Stimulated activated CD8-positive, alpha-beta memory T cell treated with anti-CD3 and anti-CD28 coated beads, Interleukin-7, amount 100 ng/mL, for 4 hours (primary cell): ENCODE measurements around the gene EPHA2.

Experiments
- DNase-seq, 2 donors: peaks; one replicate each; pipeline ENCODE4 v3.0.0-alpha.2; 2020; ENCODE audit warnings: low read depth in 2 of 2

EPHA2 gene

GRCh38 chr1:16092097-16092922, 63.6 kb downstream of the EPHA2 start:
- no peak for DNase-seq

GRCh38 chr1:16091296-16091695, 64.6 kb downstream of the EPHA2 start:
- no peak for DNase-seq

GRCh38 chr1:16090076-16090826, 65.6 kb downstream of the EPHA2 start:
- DNase-seq: no peak

GRCh38 chr1:16088996-16089395, 66.9 kb downstream of the EPHA2 start:
- no peak for DNase-seq

- DNase-seq: no peak
These were observed 67.4 kb downstream of the EPHA2 start for GRCh38 chr1:16088351-16088911.

GRCh38 chr1:16087733-16088132, 68.1 kb downstream of the EPHA2 start:
- DNase-seq: no peak

GRCh38 chr1:16085522-16085921, 70.3 kb downstream of the EPHA2 start:
- no peak for DNase-seq

GRCh38 chr1:16083486-16083885, 72.4 kb downstream of the EPHA2 start:
- DNase-seq: no peak

- peak in 1 of 2 donors; percentile 14 for DNase-seq
These were observed 73.4 kb downstream of the EPHA2 start for GRCh38 chr1:16082283-16083038.

GRCh38 chr1:16081636-16082035, 74.2 kb downstream of the EPHA2 start:
- DNase-seq: no peak

GRCh38 chr1:16080422-16081150, 75.3 kb downstream of the EPHA2 start:
- DNase-seq: no peak

GRCh38 chr1:16078925-16079656, 76.8 kb downstream of the EPHA2 start:
- DNase-seq: peak; percentile 54 to 55

GRCh38 chr1:16077406-16078245, 78.2 kb downstream of the EPHA2 start:
- DNase-seq: no peak

- no peak for DNase-seq
These were observed 79.0 kb downstream of the EPHA2 start for GRCh38 chr1:16076865-16077238.

GRCh38 chr1:16076031-16076864, 79.6 kb downstream of the EPHA2 start:
- no peak for DNase-seq

- DNase-seq: no peak
These were observed 80.4 kb downstream of the EPHA2 start for GRCh38 chr1:16075337-16076030.
